HG02610 (cell line): ENCODE measurements around the gene CENPU.

Experiments
- ATAC-seq: cut with Tn5 transposase; IDR thresholded peaks from one replicate; pipeline ENCODE4 v1.9.1; 2021; ENCODE audit warnings: mild to moderate bottlenecking, moderate library complexity; ENCODE audit not compliant: unreplicated experiment

CENPU gene

GRCh38 chr4:184713887-184714286, 20.0 kb downstream of the CENPU start:
- no peak for ATAC-seq

GRCh38 chr4:184712322-184712721, 21.6 kb downstream of the CENPU start:
- no peak for ATAC-seq

- ATAC-seq = no peak
Measured at GRCh38 chr4:184706453-184706852, 27.4 kb downstream of the CENPU start.

DNA sequence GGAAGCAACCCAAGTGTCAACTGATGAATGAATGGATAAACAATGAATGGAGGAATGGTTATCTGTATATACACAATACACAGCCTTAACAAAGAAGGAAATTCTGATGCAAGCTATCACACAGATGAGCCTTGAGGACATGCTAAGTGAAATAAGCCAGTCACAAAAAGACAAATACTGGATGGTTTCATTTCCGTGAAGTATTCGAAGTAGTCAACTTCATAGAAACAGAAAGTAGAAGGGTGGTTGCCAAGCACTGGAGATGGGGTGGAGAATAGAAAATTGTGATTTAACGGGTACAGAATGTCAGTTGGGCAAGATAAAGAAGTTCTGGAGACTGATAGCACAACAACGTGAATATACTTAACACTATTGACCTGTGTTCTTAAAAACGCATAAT, 28.2 kb downstream of the CENPU start:
- no peak for ATAC-seq

GRCh38 chr4:184702114-184702513, 31.8 kb downstream of the CENPU start:
- ATAC-seq = no peak

DNA sequence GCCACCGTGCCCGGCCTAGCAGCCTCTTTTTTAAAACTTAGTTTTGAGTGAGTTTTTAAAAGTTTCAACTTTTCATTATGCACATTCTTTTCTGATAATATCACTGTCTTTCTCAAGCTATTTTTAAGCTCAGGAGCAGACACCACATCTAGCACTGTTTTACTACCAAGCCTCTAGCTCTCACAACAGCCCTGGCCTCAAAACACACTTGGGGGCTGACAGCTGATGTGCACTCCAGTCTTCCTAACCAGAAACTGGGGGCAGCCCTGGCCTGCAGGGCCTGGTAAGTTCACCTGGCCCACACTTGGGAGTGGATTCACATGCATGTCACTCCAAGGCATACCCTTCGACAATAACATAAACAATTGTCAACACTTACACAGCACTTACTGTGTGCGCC, 34.0 kb downstream of the CENPU start:
- no peak for ATAC-seq

DNA sequence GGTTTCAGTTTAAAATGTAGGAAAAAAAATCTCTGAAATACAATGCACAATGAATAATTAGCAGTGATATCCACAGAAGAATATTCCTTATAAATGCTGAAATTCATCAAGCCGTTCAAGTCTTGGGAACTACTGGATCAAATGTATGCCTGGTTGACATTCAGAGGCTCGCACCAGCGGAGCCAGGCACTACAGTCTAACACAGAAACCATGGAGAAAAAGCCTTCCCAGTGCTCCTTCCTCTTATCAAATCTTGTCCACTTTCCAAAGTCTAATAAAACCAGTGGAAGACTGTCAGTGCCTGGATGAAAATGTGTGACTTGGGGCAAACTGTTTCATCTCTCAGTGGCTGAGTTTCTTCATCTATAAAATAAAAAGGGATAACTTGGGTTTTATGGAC, 35.9 kb downstream of the CENPU start:
- ATAC-seq = no peak

GRCh38 chr4:184695178-184695896, 38.6 kb downstream of the CENPU start:
- ATAC-seq = no peak

GRCh38 chr4:184694412-184694956, 39.4 kb downstream of the CENPU start:
- no peak for ATAC-seq

DNA sequence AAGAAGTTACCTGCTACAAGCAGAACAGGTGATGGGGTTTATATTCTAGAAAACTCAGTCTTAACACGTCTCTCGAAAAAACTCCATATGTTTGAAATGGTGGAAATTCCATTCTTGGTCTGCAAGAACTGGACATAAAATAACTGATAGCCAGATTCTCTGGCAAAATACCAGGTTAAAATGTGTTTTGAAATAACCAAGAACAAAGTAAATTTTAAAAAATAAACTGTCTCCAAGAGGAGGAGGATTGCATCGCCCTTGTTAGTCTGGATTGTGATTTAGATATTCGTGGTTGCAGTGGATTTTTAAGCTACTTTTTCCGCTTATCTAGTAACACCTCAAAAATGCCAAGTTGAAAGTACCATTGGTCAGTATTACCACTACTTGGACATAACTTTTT, 40.8 kb downstream of the CENPU start:
- ATAC-seq = no peak

GRCh38 chr4:184689681-184690080, 44.2 kb downstream of the CENPU start:
- no peak for ATAC-seq

DNA sequence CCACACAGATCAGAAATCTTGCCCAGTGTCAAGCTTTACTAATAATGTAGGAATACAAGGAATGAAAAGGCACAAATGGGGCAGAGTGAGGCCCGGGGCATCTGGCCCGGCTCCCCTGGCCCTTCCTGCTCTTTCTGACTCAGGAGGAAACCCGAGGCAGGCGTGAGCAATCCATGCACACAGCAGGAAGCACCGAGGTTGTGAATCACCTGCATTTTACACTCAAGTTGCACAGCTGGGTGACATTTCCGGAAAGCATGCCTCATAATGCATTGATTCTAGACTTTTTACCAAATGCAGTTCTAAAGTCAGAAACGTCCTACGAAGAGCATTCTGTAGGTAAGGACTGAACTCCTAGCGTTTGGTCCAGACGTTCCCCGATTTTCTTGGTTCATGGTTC, 45.4 kb downstream of the CENPU start:
- ATAC-seq = no peak

GRCh38 chr4:184688005-184688404, 45.9 kb downstream of the CENPU start:
- no peak for ATAC-seq

DNA sequence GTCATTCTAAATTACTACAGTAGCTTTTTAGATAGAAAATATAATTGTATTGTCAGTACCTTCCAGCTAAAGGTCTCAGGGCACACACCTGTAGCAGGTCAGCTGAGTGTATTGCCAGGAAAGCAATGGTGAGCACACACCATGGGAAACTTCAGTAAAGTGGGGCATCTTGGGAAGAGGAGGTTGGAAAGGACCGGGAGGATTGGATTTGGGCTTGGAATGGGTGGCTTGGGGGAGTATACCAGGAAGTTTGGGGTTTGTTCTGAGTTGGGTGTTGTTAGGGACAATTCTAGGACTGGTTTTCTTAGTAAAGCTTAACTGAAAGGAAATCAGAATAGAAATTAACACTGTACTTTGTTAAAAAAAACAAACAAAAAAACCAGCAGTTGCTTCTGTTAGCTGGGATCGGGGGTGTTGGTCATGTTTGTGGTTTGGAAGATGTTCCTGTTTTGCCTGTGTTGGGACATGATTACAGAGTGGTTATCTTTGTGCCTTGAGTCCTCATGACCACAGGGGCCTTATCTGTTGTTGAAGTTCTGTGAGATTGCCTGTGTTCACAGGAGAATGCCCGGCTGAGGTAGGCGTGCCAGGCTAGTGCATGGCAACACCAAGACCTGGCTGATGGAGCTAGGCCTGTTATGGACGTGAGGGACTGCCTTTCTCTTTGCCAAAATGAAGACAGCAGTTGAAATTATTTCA, 49.3 kb downstream of the CENPU start:
- ATAC-seq = no peak

DNA sequence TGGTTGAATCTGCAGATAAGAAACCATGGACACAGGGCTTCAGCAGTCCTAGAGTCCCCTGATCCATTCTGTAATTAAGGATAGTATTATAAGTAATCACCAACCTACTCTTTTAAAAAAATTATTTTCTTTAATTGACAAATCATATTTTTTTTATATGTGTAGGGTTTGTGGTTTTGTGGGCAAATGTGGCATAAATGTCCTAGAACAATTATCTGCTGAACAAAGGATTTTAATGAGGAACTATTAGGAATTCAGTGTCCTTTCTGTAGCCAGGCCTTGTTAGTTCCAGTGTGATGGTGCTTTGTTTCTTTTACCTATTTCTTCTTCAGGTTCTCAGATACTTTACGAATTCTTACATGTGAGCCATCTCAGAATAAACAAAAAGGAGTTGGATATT, 52.0 kb downstream of the CENPU start:
- ATAC-seq = no peak

DNA sequence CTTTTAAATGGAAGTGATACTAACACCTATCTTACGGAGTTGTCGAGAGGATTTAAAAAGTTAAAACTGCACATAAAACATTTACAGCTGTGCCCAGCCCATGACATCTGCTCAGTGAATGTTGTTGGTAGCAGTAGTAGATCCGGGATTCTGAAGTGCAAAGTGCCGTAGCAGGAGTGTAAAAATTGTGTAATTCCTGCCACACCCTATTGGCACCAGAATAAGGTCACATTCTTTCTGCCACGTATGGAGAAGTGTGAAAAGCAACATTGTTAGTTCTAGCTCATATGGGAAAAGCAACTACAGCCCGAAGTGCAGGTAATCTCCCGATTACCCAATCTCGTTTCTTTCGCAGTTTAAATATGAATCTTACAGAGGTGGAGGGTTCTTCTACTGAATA, 53.2 kb downstream of the CENPU start:
- ATAC-seq = no peak

GRCh38 chr4:184675821-184676492, 57.9 kb downstream of the CENPU start:
- ATAC-seq = no peak

DNA sequence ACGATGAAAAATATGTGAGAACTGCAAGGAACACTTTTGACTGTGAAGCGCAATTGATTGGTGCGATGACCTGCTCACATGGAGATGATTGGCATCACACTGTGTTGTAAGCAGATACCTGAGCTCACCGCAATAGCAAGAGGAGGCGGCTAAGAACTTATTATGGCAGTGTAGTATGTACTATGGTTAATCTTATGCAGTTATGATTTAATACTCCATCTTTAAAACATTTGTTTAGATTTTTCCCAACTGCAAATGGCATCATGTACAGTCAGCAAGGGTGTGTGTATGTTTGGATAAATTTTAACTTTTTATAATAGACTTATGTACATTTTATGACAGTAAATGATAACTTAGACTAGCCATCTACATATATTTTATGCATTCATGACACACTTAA, 58.9 kb downstream of the CENPU start:
- no peak for ATAC-seq

GRCh38 chr4:184674011-184674410, 59.9 kb downstream of the CENPU start:
- no peak for ATAC-seq

- ATAC-seq = no peak
Measured at GRCh38 chr4:184672741-184673140, 61.2 kb downstream of the CENPU start.

- no peak for ATAC-seq
Measured at GRCh38 chr4:184671101-184671500, 62.8 kb downstream of the CENPU start.

- no peak for ATAC-seq
Measured at GRCh38 chr4:184669251-184669650, 64.6 kb downstream of the CENPU start.
